NOMO-1 treated with DMSO at 0.1 percent for 48 hours (cell line): Measurements from ENCODE around the gene FHL1.

Experiments
- DNase-seq: peaks from one replicate; lab custom pipeline; 2025; ENCODE audit not compliant: unreplicated experiment; lab: John Stamatoyannopoulos, UW

FHL1 gene

DNA sequence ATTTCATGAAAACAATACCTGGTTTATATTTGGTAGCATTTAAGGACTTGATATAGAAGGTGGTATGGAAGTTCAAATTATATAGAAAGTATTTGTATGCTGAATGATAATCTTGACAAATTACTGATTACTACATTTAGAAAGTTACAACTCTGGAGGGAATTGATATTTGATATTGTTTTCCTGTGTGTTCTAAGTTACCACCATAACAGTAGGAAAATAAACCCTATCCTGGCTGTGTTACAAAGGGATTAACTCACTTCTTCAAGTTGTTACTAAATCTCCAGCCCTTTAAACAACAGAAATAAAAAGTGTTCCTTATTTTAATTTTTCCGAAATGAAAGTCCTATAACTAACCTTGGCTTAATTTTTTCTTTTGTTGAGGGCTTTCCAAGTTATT is 36.6 kb downstream of the FHL1 start:
- no peak for DNase-seq

DNA sequence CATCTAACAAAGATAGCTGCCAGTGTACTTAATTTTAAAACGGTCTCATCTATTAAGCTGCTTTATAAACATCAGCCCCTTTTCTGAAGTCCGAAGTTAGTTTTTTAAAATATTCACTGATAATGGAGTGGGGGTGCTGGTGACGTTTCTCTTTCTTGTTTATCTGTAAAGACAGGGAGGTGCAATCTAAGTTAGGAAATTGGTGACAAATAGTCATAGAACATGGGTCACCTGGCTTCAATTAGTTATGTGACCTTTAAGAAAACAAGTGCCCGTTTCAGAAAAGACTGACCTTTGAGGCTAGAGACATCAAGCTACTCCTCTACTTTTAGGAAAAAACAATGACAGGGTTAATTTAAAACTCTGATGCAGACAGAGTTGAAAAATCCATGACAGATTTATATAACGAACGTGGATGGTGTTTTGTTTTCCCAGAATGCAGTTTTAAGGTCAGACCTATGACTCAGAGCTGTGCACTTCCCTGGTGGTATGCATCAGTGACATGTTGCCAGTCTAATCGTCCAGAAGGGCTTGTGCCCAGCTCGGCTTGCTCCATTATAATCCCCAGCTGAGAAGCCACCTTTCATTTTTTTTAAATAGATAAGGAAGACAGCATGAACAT is 38.2 kb downstream of the FHL1 start:
- peak; percentile 9 for DNase-seq

DNA sequence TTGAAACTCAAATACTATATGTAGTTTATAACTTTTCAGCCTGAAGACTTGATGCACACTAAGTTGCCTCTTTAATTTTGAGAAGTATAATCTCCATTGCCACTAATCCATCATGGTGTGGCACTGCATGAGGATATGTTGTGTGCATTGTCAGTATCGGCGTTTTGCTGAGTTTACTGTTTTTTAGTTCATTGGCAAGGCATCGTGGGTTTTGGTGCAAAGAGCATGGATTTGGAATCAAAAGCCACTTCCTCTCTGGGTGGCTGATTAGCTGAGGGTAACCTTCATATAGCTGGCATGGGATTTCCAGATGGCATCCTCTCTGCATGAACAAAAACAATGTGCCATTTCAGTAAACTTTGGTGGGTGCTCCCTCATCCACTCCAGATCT is 38.7 kb downstream of the FHL1 start:
- DNase-seq: no peak

DNA sequence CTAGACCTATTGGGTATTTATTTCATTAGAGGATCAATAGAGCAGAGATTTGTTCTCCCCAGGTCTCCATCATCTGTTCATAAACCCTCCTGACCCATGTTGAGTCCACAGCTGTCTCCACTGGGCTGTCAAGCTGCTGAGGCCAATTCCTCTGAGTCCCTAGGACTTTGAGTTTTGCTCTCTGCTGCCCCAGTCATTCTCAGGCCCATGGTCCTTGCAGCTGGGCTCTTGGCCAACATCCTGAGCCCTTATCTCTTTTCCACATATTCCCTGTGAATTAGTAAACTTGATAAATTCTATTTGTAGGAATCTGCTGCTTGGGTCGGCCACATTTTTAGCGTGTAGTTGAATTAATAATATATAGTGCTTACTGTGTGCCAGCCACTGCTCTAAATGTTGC is 41.9 kb downstream of the FHL1 start:
- DNase-seq: no peak

DNA sequence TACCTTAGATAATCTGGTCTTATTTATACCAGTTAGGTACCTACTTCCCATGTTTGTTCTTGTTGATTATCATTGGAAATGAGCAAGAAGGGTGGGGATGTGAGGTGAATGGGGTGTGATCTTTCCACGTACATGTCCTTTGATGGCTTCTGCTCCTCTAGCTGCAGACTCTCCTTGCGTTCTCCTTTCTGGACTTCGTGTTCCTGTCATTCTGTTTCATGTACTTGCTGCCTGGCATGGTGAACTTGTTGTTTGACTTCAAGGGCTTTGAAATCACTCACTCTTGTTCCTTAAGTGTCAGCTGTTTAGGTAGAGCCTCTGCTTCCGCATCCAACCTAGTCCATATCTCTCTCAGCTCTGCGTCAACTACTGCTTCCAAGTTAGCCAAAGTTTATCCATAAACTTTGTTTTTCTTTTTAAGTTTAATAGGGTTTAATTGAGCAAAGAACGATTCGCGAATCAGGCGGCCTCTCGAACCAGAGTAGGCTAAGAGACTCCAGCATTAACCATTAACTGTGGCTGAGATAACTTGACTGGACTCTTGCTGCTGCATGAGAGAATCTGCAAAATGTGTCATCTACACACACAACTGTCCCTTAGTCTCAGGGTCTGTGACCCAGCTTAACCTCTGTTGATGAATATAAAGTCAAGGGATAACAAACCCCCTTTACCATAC is 42.8 kb downstream of the FHL1 start:
- no peak for DNase-seq

DNA sequence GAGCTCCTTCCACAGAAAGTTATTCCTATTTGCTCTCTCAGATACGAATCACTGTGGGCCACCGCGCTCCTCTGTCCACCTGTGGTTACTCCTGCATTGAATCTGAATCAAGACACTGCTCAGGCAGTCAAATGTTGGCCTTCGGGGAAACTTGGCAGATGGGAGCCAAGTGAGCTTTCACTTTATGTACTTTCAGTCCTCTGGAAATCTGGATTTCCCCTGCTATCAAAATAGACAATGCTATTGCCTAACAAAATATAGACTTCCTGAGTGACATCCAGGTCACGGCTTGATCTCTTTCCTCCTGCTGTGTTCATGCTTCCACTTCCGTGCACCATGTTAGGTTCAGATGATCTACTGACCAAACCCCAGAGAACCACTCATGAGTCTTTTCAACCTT is 43.8 kb downstream of the FHL1 start:
- DNase-seq: no peak

DNA sequence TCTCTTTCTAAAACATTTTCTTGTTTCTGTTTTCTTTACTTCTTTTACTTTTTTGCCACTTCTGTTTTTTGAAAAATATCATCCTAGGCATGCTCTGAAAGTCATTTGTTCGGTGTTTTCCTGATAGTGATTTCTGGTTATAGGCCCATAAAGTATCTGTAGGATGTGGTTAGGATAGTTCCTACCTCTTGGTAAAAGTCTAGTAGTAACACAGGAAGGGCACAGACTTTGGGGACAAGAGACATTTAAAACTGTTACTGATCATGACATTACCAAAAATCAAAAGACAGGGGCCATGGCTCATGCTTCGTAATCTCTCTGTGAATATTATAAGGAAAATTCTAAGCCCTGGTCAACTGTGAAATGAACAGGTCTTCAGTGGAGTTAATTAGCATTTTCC is 44.8 kb downstream of the FHL1 start:
- no peak for DNase-seq

DNA sequence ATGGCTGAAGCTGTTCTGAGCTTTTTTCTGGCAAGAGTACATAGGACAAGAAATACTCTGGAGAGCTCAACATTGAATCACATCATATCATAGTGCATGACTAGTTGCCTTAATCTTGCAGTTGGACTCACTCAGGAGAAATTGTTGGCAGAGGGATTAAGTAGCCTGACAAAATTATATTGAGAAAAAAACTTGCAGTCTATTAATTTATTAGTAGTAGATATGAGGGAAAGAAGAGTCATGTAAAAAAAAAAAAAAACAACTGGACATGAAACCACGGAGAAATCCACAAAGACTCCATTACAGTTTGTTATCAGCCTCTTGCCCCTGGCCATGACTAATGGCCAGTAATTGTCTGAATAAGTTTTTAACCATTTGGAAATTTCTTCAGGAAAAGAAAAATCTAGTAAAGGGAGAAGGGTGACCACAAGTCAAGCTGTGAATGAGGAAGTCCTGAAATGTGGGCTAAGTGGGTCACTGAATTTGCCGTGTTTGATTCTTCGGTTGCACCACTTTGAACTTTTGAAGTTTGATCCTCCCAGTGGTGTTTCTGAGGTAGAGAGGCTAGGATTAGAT is 45.6 kb downstream of the FHL1 start:
- DNase-seq: peak; percentile 49

DNA sequence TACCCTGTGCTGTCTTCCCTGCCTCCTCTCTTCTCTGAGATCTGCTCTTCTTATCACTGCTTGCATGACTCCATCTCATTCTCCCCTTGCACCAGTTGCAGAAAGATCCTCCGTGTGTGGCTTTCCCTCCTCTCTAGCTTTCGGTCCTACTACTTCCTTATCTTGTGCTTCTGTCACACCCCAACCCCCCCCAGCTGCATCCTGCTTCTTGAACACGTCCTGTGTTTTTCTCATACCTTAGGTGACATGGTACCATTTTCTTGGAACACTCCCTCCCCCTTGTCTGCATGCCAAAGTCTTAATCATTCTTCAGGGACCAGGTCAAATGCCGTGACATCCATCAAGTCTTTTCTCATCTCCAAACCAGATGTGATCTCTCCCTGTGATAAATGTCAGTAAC is 46.4 kb downstream of the FHL1 start:
- peak; percentile 25 for DNase-seq

DNA sequence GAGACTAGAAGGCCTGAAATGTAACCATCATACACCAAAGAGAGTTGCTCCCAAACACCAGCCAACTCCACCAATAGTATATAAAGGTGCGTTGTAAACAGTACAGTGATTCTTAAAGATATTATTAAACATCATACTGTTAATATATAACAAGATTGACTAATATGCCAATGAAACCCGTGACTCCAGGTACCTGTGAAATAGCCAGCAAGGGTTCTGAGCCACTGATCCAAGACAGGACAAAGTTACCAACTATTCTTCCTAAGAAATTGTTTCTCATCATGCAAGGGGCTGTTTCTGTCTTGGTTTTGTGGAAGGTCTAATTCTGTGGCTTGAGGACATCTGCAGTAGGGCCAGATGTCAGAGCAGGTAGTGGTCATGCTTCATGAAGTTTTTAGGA is 47.2 kb downstream of the FHL1 start:
- no peak for DNase-seq

DNA sequence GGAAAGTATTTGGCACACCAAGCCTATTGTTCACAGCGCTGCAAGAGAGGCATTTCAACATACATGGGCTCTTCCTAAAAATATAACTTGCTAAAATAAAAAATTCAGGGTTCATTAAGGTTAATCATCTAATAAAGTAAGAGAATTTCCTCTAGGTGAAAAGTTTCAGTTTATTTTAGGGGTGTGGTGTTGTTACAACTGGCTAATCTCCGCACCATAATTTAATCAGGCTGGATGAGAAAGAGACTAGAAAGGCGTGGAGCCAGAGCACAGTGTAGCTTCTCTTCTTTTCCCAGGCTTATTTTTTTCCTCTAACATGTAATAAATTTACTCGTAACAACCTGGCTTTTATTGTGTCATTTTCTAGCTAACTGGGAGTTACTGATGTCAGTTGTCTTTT is 47.9 kb downstream of the FHL1 start:
- DNase-seq: no peak

DNA sequence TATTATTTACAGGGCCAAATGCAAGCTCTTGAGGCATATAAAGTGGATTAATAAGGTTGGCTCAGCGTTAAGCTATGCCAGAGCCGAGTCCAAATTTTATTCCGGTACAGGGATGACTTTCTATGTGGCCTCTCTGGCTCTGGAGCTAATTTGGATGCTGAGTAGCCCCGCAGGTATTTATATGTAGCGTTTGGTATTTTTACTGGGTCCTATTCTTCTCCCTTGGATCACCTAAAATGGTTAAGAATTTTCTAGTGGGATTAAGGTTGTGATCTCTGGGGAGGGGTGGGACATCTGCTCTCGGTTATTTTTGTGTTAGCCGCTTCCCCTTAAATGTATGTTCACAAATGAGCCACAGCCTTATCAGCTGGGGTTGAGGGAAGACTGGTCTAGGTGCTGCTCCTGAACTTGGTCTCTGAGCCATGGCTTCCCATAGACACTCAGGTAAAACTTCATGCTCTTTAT is 49.4 kb downstream of the FHL1 start:
- no peak for DNase-seq

DNA sequence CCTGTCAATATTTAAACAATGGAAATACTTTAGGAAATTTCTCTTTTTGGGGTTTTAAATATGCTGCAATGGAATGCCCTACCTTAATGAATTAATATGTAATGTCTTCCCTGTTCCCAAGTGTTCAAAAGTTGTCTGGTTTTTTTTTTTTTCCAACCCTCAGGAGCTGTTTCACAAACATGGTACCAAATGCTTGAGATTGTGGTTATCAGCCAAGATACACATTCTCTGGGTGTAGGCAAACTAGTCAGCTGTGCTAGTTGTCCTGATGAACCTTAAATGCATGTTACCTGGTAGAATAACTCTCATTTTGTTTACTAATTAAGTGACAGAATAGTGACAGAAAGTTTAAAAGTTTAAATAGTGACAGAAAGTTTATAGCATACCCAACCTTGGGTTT is 50.7 kb downstream of the FHL1 start:
- no peak for DNase-seq

DNA sequence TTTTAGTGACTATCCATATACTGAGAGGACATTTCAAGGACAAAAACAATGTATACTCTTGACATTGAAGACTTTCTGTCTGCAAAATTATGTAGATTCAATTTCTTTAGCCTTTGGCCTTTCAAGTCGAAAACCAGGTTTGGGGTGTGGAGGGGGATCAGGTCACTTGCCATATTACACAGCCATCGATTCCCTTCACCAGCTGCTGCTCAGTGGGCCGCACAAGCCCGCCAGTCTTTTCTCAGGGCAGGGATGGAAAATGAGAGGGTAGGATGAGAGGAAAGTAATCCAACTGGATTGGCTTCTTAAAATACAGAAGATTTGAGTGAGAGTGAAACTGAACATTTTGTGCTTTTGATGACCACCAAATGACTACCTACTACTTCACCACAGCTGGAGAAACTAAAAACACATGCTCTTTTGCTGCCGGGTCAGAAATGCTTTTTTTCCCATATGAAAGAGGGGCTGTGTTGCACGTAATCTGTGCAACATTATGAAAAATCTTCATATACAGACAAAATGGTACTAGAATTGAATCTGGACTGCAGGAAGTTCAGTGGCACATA is 51.4 kb downstream of the FHL1 start:
- no peak for DNase-seq

DNA sequence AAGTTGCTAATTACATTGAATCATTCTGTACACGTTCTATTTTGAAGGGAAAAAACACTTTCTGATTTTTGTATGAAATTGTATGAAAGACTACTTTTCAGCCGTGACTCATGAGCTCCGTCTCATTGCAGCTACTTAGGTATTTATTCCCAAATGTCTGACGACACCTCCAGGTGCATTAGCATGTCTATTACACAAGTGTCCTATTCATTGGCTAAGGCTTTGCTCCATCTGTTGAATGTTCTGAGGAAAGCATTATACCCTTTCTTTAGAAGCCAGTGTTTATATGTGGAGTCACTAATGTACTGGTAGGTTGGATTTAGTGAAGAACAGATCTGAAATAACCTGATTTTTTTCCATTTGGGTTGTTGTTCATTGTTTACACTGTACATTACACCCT is 52.0 kb downstream of the FHL1 start:
- no peak for DNase-seq

DNA sequence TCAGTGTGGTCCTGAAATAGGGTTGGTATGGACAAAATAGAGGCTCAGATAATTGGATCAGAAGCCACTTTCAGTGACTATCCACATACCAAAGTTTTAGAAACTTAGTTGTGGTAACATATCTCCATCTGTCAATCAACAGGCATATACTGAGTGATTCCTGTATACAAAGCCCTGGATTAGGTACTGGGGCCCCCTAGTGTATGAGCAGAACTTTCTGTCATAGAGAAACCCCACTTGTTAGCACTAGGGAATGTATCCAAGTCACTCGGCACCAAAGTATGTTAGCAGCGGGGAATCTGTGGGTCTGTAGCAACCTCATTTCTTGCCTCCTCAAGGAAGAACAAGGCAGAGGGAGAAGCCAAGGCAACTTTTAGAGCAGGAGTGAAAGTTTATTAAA is 53.1 kb downstream of the FHL1 start:
- no peak for DNase-seq

DNA sequence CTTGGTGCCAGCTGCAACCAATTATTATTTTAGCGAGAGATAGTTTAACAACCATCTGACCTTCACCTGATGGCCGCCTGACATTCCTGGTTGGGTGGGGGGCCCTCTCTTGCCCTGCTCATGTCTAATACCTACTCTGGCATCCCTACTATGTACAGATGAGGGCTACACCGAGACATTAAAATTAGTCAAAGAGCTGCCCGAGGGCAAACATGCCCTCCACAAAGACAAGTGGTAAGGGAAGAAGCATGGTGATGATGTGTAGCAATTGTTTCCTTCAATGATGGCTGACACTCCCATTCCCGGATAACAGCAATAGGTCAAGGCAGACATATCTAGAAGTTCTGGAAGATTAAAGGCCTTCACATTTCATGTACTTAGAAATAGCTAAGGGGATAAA is 54.3 kb downstream of the FHL1 start:
- DNase-seq: no peak

DNA sequence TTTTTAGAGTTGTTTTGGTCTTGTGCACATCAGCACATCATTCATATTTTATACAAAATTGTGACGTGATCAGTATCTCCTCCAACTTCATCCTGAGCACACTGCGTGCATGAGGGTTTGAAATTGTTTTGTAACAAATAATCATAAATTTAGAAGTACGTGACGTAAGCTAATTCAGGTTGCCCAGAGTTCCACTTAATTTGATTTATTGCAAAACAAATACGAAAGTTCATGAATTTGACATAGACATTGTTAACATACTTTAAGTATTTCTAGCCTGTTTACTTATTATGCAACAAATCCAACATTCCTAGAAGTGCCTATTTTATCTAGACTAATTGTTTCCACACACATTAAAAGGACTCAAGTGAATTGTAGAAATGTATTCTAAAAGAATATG is 55.6 kb downstream of the FHL1 start:
- DNase-seq: peak; percentile 14

DNA sequence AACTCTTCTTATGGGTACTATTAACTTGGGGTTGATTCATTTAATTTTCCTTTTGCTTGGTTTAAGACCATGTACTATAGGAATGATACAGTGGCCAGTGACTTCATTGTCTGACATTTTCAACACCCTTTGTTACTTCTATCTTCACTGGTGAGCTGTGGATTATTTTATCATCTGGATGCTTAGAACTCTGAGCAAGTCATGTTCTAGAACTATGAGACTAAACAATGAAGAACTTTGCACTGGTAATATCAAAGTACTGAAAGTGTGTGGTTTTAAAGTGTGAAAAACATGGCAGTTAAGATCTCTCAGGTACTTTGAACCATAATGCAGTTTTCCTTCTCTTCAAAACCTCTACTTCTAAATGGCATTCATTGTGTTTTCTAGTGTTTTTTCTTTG is 56.1 kb downstream of the FHL1 start:
- no peak for DNase-seq

DNA sequence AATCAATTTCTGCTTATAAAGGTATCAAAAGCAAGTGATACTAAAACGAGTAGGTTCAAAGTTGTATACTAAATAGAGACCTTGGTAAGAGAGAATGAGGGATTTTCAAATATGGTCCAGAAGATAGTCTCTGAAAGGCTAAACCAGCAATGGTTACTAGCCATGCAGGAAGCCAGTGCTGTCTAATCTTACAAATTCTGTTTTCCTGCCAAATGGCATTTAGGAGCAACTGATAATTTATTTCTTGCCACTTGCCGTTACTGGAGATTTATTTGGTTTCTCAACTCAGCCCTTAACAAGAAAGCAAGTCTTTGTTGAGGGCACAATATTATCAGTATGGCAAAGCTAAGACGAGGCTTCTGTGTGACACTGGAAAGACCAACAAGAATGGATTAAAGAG is 56.6 kb downstream of the FHL1 start:
- no peak for DNase-seq

DNA sequence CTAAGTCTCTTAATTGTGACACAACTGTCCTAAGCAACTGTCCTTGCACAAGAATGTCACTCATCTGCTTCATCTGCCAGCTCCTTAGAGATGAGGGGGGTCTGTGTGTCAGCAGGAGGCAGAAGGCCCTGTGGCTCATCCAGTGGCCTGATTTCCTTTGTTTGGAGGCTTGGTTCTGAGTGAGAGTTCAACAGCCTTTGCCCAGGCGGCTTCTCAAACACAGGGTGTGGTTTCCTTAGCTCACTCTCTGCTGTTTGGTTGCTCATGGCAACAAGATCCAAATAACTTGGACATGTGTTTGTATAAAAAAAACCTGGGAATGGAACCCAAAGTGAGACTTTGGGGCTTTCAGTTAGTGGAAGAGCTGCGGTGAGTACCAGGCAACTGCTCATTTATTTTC is 57.2 kb downstream of the FHL1 start:
- DNase-seq: no peak

DNA sequence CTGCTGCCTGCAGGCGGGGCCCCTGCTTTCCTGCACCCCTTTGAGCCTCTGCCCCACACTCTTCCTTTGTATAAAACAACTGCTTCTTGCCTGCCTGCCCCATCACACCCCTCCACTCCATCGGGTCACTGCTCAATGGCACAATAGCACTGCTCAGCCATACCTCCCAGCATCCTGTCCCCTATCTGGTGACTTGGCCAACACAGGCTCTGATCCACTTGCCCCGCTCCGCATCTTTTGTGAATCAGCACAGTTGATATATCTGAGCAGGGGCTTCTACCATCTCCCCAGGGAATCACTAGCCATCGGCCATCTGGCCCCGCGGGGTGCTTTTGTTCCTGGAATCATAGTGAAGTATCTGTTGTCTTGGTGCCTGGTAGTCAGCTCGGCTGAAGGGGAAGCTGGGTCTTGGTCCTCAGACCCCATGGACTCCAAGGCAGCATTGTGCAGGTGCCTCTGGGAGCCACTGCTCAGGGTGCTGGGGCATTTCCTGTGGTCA is 58.6 kb downstream of the FHL1 start:
- no peak for DNase-seq
